ENCODE data around the gene SLC13A3. TPM values are rescaled to one million over a fixed set of nuclear protein-coding genes. Genes with fewer than 3 reads are reported as not detected.

Gene SLC13A3
- total RNA-seq, 4 donors from 2014 or later, result 0.20 to 2.8 (median 1.1) TPM

- Histone ChIP-seq H3K27me3 (peaks cover 0 to 6% (median 4%) of the 10 kb centered on the region in 3 donors), H3K27ac (no peak overlapping the region), H3K9me3 (no peaks in the 10 kb centered on the region), H3K36me3 (no peaks in the 10 kb centered on the region), H3K4me3 (no peak overlapping the region), H3K4me1 (no peaks in the 10 kb centered on the region)
- intact Hi-C loops (cut with DNase I; ENCODE audit: low total_unique reads) (no loop called here), in situ Hi-C loops (cut with MboI; ENCODE audit: low sequenced_read_pairs in 4 of 4) (no loop called here)
- DNase-seq (no peak), ATAC-seq (no peak)
- no peak for TF ChIP-seq POLR2A (IDR thresholded peaks at IDR 0.05)
- no peak for TF ChIP-seq CTCF (IDR thresholded peaks at IDR 0.05 in 4 of 5, conservative IDR thresholded peaks at IDR 0.05 in 1 of 5)
Measured at GRCh38 chr20:46523108-46523507, 128.2 kb downstream of the SLC13A3 start.

- TF ChIP-seq POLR2A (IDR thresholded peaks at IDR 0.05) (no peak), CTCF (IDR thresholded peaks at IDR 0.05 in 4 of 5, conservative IDR thresholded peaks at IDR 0.05 in 1 of 5) (peak in 2 of 5 experiments; percentile 6 to 26)
- no peaks in the 10 kb centered on the region for H3K9me3 ChIP-seq
- intact Hi-C loops (cut with DNase I; ENCODE audit: low total_unique reads) (no loop called here), in situ Hi-C loops (cut with MboI; ENCODE audit: low sequenced_read_pairs in 4 of 4) (no loop called here)
- no peaks in the 10 kb centered on the region for H3K36me3 ChIP-seq
- DNase-seq (no peak), ATAC-seq (no peak)
- H3K27ac ChIP-seq, result no peak overlapping the region
- no peak overlapping the region for H3K4me3 ChIP-seq
- H3K4me1 ChIP-seq, result no peaks in the 10 kb centered on the region
- peaks cover 3 to 5% (median 5%) of the 10 kb centered on the region in 3 donors for H3K27me3 ChIP-seq
Measured at GRCh38 chr20:46520976-46521579, 130.2 kb downstream of the SLC13A3 start.

- H3K9me3 ChIP-seq, result no peaks in the 10 kb centered on the region
- DNase-seq (no peak), ATAC-seq (no peak)
- H3K4me1 ChIP-seq, result no peaks in the 10 kb centered on the region
- in situ Hi-C loops (cut with MboI; ENCODE audit: low sequenced_read_pairs in 4 of 4) (no loop called here), intact Hi-C loops (cut with DNase I; ENCODE audit: low total_unique reads) (no loop called here)
- no peaks in the 10 kb centered on the region for H3K36me3 ChIP-seq
- H3K4me3 ChIP-seq, result no peak overlapping the region
- H3K27ac ChIP-seq, result no peak overlapping the region
- H3K27me3 ChIP-seq, result peaks cover 0 to 9% (median 8%) of the 10 kb centered on the region in 3 donors
- TF ChIP-seq CTCF (IDR thresholded peaks at IDR 0.05 in 4 of 5, conservative IDR thresholded peaks at IDR 0.05 in 1 of 5) (no peak), POLR2A (IDR thresholded peaks at IDR 0.05) (no peak)
Measured at GRCh38 chr20:46520540-46520939, 130.7 kb downstream of the SLC13A3 start.

GRCh38 chr20:46519471-46520068 is 131.7 kb downstream of the SLC13A3 start:
- no peak overlapping the region for H3K27ac ChIP-seq
- DNase-seq, result no peak
- no peak for ATAC-seq
- H3K9me3 ChIP-seq, result no peaks in the 10 kb centered on the region
- in situ Hi-C loops (cut with MboI; ENCODE audit: low sequenced_read_pairs in 4 of 4), result no loop called here
- intact Hi-C loops (cut with DNase I; ENCODE audit: low total_unique reads), result no loop called here
- H3K4me1 ChIP-seq, result no peaks in the 10 kb centered on the region
- TF ChIP-seq POLR2A (IDR thresholded peaks at IDR 0.05) (no peak), CTCF (IDR thresholded peaks at IDR 0.05 in 4 of 5, conservative IDR thresholded peaks at IDR 0.05 in 1 of 5) (no peak)
- H3K36me3 ChIP-seq, result no peaks in the 10 kb centered on the region
- peaks cover 0 to 8% (median 8%) of the 10 kb centered on the region in 3 donors for H3K27me3 ChIP-seq
- no peak overlapping the region for H3K4me3 ChIP-seq

Measured in gastrocnemius medialis (tissue), 4 donors.